ENCODE measurements around the gene ITGB8.

ITGB8 gene

DNA sequence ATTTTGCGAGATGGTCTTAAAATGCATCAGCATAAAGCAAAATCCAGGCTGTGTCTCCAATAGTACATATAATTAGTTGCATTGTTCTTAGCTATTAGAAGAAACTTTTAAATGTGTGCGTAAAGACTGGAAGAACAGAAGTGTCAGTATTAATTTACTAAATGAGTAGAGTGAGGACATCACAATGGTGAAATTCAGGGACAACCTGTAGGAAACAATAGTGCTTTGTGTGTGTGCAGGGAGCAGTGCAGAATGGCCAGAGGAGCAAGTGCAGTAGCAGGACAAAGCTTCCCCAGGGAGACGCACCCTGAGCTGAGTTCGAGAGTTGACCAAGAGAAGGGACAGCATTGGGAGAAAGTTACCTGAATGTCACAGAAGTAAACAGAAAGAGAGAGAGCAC, 13.7 kb downstream of the ITGB8 start:
- no peak for DNase-seq

DNA sequence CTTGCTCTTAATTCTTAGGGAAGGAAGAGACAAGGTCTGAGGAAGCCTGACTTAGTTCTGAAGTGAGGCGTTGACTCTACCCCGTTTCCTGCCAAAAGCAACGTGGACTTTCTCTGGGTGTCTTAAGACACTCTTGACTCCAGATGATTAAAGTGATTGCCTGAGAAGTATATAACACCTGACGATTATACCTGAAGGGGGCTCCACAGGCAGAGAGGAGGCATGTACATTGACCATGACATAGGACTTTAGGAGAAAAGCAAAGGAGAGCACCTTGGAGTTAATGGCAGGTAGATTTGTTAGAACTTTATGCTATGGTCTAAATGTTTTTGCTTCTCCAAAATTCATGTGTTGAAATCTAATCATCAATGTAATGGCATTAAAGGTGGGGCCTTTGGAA, 15.9 kb downstream of the ITGB8 start:
- no peak for DNase-seq

DNA sequence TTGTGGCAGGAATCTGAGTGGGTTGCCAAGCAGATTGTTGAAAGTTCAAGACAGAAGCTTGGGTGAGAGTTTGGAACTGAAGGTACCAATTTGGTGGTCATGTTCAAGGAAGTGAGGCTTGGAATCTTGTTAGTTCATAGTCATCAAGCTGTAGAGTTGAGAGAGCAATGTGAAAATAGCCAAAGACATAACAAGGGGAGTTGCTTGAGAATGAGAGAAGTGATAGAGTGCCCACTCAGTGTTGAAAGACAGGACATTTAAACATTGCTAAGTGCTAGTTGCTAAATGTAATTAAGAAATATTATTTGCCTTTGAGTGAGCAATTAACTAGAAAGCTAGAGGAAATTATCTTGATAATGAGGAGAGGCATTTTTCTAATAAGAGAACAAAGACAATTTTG, 17.0 kb downstream of the ITGB8 start:
- DNase-seq = no peak

DNA sequence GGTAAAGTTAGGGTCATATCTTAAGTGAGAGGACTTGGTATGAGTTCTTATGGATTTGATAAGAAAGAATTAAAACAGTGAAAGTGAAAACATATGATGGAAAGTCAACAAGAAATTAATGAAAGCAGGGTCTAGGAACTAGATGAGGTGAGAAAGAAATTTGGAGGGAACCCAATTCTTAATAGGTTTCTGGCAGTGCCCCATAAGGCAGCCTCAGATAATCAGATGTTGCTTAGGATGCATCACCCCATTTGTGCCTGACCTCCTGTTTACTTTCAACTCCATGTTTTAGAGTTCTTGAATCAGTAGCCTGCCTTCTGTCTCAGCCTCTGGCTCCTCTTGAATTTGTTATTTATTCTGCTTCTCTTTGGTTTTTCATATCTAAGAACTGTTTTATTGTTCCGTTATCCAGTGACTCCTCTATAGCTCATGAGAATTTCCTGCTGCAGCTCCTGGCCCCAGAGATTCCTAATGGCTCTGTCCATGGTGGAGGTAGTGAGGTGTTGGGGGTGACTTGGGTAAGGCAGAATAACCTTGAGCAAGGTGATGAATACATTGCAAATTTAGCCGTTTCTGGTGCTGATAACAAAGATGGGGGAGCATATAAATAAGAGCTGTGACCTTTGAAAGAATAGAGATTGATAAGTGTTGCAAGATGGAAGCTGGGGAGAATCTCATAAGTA, 17.6 kb downstream of the ITGB8 start:
- DNase-seq = no peak

DNA sequence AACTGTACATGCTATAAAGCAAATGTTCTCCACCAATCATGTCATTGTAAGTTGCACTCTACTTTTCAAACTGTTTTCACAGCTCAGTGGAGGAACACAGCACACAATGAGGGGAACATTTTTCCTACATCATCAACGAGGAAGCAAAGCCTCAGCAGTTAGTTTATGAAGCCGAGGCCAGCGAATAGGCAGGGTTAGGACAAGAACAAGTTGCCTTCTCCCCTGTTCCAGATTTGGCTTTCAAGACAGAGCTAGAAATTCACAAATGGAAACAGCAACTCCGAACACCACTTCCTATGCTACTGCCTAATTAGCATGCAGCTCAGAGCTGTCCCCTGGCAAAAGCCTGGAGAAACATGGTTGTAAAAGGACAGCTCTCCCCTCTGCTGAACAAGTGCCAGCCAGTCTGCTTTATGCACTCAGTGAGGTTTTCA, 19.8 kb downstream of the ITGB8 start:
- DNase-seq = no peak

DNA sequence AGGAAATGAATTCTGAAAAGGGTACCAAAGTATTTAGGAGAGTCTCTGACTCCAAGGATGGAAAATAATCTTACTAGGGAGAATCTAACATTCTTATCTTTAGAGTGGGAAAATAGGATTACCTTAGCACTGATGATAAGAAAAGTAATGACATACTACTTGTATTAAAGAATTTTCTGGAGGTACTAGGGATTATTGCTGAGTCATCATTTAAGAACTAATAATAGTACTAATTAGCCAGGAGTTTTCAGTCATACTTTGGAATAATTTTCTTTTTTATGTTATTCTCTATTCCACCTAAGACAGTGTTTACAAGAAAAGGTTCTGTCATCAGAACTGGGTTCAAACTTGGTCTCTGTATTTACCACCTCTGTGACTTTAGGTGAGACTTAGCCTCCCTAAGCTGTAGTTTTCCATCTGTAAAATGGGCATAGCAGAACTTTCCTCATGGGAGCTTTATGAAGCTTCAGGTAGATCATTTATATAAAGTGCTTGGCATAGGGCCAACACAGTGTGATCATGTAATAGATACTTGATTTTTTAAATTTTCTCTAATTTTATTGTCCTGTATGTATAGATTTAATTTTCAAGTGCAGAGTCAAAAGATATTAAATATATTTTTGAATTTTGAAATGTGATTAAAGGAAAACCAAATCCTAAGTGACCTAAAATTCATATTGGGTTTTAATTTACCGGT, 20.4 kb downstream of the ITGB8 start:
- DNase-seq = no peak

DNA sequence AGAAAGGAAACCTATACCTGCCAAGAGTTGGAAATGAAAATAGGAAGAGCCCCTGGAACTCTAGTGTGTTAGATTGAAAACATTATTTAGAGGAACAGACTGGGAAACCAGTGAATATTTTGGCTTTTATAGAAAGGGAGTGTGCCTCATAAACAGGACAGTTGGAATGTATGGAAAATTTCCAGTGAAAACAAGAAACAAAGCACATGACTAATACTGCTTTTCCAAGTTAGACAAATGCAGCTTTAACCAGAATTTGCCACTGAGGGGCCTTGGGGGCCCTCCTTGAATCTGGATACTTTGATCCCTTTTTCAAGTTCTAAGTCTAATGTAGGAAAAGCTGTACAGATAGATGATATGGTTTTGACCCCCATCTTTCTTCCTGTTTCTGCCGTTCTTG, 21.2 kb downstream of the ITGB8 start:
- DNase-seq = no peak

DNA sequence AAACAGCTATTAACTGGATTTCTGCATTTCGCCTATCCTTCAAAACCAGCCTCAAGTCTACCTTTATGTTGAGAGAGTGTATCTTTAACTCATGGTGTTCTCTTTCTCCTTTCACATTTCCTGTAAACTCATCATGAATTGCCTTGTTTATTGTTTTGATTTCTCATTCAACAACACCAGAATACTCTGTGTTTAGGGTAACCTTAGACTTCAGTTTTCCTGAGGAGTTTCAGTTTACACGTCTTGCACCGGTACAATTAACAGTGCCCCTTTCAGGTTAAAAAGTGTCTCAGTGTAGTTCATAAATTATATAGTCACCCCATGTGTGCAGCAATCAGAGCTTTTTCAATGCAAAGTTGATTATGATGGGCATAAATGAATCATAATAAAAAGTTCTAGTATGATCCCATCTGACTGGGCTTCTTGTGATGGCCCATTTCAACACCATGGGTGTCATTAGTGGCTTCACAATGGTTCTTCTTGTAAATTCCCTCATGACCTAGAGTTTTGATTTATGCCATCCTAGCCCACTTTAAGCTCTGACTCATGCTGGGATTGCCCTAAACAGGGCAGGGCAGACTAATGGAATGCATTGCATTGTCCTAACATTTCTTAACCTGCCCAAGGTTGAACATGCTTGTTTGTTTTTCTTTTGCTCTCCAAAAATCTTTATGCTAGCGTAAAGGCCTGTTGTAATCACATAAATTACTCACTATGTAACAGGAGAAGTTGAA, 22.0 kb downstream of the ITGB8 start:
- no peak for DNase-seq

DNA sequence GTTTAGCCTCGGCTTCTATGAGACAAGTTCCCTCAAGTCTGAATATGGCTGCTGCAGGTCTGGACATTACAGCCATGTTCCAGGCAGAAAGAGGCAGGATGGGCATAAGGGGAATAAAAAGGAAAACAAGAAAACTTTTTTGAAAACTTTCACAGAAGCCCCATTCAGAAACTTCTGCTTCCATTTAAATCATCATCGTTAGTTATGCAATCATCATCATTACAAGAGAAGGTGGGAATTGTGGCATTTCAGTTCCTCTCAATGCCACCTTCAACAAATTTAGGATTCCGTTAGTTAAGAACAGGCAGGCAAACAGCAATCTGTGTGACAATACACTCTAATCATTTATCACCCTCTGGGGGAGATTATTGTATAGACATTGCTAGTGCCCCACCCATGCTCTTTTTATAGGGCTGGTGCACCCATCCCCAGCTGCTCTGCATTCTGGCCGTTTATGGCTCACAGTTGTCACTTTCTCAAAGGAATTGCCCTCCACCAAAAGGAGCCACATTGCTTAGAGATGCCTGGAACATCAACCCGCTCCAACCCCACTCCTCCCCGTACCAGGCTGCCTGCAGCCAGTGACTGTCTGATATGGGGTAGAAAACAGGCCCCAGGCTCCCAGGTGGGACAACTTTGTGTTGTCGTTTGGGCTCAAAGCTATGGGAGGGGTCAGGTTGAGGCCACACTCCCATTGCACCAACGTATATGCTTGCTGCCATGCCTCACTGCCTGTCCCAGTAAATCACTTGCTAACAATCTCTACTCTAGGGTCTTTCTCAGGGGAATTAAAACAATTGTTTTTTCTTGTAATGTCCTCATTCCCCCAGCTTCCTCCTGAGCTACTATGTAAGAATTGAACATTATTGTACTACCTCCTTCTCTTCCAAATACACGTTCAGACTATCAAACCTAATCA, 24.2 kb downstream of the ITGB8 start:
- no peak for DNase-seq

DNA sequence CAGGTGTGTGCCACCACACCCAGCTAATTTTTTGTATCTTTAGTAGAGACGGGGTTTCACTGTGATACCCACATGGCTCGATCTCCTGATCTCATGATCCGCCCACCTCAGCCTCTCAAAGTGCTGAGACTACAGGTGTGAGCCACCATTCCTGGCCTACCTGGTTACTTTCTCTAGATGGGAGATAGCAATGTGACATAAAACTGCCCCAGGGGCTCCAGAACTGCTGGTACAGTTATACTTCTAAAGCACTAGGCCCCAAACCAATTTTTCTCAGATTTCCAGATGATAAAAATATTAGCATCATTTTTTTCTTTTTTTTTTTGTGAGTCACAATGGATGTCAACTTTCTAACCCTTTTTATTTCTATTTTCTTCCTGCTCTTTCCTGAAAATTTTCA, 27.4 kb downstream of the ITGB8 start:
- DNase-seq = no peak

DNA sequence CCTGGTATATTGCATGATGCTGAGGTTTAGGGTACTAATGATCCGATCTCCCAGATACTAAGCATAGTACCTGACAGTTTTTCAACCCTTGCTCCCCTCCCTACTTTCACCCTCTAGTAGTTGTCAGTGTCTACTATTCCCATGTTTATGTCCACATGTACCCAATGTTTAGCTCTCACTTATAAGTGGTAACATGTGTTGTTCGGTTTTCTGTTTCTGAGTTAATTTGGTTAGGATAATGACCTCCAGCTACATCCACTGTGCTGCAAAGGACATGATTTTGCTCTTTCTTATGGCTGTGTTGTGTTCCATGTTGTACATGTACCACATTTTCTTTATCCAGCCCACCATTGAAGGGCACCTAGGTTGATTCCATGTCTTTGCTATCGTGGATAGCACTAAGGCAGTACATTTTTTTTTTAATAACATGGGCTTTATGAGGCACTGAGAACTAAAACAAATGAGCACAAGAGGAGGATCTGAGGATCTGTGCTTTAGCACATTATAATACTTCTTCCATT, 28.1 kb downstream of the ITGB8 start:
- DNase-seq = no peak

DNA sequence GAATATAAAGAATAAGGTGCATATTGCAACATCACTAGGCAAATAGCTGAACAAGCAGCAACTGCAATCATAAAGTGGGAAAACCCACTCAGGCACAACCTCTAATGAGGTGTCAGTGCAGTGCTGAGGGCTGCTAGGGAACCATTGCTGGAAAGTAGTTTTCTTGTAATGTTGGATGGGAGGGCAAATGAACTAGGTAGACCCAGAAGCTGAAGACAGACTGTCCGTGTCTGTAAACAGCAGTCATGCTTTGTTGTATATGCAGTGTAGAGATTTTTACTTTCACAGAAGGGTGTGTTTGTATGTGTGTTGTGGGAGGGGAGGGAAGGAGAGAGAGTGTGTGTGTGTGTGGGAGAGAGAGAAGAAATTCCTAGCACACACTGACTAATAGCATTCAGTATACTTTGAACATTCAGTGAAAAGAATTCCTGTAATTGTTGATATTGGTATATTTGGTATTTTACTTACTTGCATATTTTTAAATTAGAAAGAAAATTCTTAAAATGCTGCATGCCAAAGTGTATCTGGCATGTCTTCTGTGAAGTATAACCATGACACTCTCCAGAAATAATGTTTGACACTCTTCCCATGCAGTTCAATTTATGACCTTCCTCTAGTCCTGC, 28.8 kb downstream of the ITGB8 start:
- DNase-seq = no peak

DNA sequence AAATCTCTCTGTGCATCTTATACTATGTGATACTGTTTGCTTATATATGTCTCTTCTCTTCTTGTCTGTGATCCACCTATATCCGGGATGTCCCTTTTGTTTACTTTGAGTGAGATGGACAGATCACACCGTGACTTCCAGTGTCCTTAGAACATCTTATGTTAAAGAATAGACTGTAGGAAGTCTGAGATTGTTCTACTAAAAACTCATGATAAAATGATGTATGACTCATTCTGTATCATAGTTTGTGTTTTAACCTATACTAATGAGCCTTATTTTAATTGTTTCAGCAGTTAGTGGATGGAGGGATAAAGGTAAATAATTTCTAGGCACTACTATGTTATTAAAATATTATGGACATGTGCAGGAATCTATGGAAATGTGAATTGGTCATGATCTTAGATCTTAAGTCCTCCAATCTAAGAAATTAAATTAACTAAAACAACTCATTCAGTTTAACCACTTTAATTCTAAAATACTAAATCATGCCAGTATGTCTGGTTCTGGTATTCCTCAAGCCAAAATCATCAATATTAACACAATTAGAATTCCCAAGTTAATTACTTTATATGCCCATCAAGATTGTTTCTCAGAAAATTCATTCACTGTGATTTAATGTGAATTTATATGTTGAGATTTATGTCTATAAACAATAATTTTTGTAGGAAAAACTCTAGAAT, 32.0 kb downstream of the ITGB8 start:
- DNase-seq = no peak

DNA sequence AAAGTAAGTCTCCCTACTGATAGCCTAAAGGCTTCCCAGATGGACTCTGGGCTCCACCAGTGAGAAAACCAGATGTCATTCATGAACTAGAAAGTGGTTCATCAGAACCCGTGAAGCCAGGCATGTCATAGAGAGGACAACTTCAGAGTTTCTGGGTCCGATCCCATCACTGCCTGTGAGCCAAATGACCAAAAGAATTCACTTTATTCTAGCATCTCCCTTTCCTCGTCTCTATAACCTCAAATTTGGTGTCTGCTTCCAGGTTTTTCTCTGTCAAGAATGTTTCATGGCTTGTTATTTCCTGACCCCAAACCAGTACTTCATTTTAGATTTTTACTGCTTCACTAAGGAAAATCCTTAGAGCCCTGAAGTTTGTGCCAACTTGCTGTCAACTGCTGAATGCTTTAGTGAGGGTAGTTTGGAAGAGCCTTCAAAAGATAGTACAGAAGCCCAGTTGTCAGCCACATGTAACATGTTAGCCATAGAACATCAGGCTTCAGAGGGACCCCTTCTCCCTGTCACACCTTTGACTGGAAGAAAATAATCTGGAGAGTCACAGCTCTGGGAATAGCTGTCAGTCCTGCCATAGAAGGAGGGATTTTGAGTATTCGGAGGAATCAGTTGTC, 34.0 kb downstream of the ITGB8 start:
- no peak for DNase-seq

DNA sequence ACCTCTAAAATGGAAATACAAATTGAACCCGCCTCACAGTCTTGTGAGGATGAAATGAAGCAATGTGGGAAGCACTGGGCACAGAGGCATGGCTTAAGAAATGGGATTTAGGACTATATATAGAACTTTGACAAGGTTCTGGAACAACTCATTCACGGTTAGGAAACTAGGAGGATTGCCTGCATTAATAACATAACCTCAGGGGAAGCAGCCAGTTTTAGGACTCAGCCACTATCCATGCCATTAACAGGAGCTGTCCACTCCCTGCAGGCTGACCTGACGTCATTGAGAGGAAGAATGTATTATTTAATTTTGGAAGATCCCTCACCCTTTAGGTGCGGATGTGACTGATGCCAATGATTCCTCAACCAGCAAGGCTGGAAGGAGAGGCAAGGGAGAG, 34.8 kb downstream of the ITGB8 start:
- DNase-seq = no peak

DNA sequence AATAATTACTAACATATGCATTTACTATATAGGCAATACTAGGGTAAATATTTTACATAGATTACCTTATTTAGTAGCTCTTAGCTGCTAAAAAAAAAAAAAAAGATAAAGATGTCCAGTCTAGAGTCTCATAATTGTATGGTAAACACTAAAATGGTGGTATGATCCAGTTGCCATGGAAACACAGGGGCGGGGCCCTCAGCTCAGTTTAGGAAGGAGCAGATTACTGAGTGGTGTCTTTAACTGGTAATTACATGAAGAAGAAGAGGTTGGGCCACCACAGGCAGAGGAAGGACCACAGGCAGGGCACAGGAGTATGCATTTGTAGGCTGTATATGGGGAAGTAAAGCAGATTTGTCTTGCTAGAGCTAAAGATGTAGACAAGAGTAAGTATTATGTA, 43.7 kb downstream of the ITGB8 start:
- DNase-seq = no peak

DNA sequence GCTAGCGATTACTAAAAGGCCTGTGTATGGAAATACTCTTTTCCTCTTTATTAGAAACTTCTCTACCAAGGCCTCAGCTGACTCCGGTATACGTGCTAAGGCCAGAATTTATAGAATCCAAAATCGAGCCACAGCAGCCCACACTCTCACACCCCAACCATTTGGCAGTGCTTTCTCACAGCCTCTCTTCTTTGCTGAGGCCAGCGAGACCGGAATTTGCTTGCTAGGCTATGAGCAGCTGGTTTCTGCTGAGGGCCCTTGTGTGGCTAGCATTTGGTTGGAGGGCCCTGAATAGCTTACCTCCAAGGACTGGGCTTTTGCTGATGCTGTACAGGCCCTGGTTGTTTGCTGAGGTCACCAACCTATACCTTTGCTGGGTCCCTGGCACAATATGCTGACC, 46.1 kb downstream of the ITGB8 start:
- DNase-seq = no peak

DNA sequence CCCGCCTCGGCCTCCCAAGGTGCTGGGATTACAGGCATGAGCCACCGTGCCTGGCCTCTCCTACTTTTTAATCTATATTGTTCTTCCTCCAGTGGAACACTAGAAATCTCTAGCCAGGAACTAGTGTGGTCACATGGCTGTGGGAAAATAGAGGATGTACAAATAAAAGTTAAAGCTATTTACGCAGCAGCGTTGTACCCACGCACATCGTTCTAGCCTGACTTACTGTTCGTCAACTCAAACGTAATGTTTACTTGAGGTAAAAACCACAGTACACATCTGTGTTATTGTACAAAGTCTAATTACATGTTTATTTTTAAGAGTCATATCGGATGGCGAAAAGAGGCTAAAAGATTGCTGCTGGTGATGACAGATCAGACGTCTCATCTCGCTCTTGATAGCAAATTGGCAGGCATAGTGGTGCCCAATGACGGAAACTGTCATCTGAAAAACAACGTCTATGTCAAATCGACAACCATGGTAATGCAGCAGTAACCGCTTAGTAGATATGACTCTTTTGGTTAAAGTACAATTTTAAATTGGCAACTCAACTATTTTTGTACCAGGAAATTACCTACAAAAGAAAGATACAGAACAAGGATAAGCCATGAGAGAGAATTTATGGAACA, 50.8 kb downstream of the ITGB8 start:
- no peak for DNase-seq

DNA sequence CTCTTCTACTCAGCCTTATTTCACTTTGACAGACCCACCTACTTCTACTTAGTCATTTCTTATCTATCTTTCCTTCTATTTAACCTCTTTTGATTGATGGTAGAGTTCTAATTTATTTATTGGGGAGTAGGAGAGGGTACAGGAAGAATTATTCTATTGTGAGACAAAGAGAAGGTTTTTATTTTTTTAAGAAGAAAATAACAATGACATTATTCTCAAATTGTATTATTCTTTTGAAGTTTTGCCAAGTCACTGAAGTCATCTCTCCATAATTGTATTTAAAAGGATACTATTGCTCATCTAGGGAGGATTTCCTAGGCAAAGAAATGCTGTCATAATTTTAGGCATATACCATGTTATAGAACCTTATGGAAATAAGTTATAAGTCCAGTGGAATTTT, 52.7 kb downstream of the ITGB8 start:
- no peak for DNase-seq

DNA sequence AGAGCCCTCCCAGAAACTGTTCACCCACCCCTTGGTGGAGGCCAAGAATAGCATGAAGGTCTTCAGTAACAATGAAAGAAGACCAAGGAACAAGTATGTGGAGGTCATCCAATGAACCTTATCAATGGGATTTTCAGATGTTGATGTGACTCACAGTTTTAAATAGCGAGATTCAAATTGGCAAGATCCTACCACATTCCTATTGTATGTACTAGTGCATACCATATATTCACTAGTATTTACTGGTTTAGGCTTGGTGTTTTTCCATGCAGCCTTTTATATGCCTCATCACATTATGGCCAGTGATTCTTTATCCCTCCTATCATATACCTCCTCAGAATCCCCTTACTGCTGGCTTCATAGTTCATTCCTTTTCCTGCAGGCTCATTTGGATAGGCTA, 54.4 kb downstream of the ITGB8 start:
- DNase-seq = no peak

DNA sequence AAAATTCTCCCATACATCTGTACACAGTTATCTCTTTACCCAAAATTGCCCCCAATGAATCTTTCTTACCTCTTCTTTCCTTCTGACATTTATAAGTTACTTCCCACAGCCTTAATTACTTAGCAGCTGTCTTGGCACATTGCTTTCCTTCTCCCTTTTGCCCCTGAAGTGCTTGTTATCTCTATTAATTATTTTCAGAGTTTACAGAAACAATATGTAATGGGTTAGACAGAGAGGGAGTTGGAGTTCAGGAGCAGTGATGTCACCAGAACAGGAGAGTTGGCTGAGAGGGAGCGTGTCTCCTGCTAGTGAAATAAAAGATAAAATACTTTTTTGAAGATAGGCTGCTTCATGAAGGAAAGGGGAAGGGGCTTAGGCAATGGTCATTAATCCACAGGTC, 57.4 kb downstream of the ITGB8 start:
- DNase-seq = no peak

All from bone marrow (tissue), 2 donors.